Breast epithelium (tissue), 4 donors: Measurements from ENCODE around the gene LYPD5. TPM values are rescaled to one million over a fixed set of nuclear protein-coding genes. Genes with fewer than 3 reads are reported as not detected.

Source experiments
- DNase-seq, 2 donors: peaks; one replicate each; pipeline ENCODE4 v3.0.0-alpha.2; 2019; ENCODE audit warnings: low spot score in 2 of 2
- H3K27ac ChIP-seq, 2 donors: fragments of 200-600 bp; sonication (generic) in 1 of 2; one replicate each; pipeline ENCODE4 v1.5.1; 2016 to 2019; ENCODE audit warnings: mild to moderate bottlenecking in 1 of 2
- H3K27me3 ChIP-seq, 2 donors: fragments of 200-600 bp; sonication (generic) in 1 of 2; one replicate each; pipeline versions ENCODE4 v1.5.1 to v1.6.0; 2017 to 2019; ENCODE audit warnings: control low read depth in 1 of 2, mild to moderate bottlenecking in 1 of 2
- H3K36me3 ChIP-seq: fragments of 200-600 bp; one replicate; pipeline ENCODE4 v1.5.1; 2019
- H3K4me1 ChIP-seq, 2 donors: fragments of 200-600 bp; sonication (generic); one replicate each; pipeline ENCODE4 v1.5.1; 2016 to 2019; ENCODE audit warnings: control low read depth in 1 of 2
- H3K4me3 ChIP-seq, 3 donors: fragments of 200-600 bp; sonication (generic); 1 replicate in 2 of 3; 2 replicates in 1 of 3; pipeline ENCODE4 v1.5.1; 2016 to 2019; ENCODE audit warnings: mild to moderate bottlenecking in 3 of 3, moderate library complexity in 2 of 3
- H3K9me3 ChIP-seq, 2 donors: fragments of 200-600 bp; sonication (generic) in 1 of 2; one replicate each; pipeline ENCODE4 v1.5.1; 2016 to 2019; ENCODE audit warnings: control low read depth in 1 of 2
- CTCF ChIP-seq, 3 donors: fragments of 450-650 bp; IDR thresholded peaks; one replicate each; pipeline ENCODE4 v1.5.1; 2016 to 2017; ENCODE audit warnings: antibody characterized with exemption in 3 of 3, mild to moderate bottlenecking in 3 of 3, moderate library complexity in 3 of 3
- POLR2A ChIP-seq: fragments of 450-650 bp; IDR thresholded peaks from one replicate; pipeline ENCODE4 v1.6.1; 2016; ENCODE audit warnings: antibody characterized with exemption, mild to moderate bottlenecking, moderate library complexity
- POLR2AphosphoS5 ChIP-seq, 3 donors: sonication (generic); formaldehyde crosslinking; IDR thresholded peaks; one replicate each; pipeline ENCODE4 v1.6.1; 2017; ENCODE audit warnings: antibody characterized with exemption in 3 of 3
- intact Hi-C: fragments of 100-400 bp; cut with DNase I; formaldehyde crosslinking; loops from one replicate; pipeline ENCODE4 v1.15.1; 2023; ENCODE audit warnings: low total_unique reads
- total RNA-seq, 3 donors: library from RNA; depleted of rRNA; stranded (reverse); fragments of >200 nt; gene quantifications; one replicate each; pipeline ENCODE4 v1.1.0, GENCODE V29; 2016

LYPD5 gene
- total RNA-seq, 3 donors from 2014 or later: 0.48 to 7.2 (median 6.2) TPM

DNA sequence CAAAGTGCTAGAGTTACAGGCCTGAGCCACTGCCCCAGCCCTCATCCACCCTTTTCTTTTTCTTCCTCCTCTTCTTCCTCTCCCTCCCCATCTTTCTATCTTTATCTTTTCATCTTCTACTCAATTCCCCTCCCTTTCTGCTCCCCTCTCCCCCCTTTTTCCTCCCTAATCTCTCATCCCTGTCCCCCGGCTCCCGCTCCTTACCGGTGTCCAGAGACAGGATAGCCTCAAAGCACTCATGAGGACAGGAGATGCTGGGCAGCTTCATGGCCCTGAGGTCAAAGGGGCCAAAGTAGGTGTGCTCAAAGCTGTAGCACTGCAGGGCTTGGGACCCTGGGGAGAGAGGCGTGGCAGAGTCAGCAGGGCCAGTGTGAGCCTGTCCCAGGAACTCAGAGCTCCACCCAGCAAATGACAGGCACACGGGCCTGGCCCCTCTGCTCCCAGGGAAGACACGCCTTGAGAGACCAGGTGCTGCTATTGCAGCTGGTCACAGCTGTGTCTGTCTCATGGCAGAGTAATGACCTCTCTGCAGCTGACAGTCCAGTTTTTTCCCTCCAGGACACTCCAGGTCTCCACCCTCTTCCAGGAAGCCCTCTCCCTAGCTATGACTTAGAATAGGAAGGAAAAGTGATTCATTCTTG is 2.6 kb downstream of the LYPD5 start:
- TF ChIP-seq CTCF (IDR thresholded peaks at IDR 0.05) (no peak), POLR2A (no peak), POLR2AphosphoS5 (IDR thresholded peaks at IDR 0.05) (no peak)
- DNase-seq: no peak
- no peaks in the 10 kb centered on the region for H3K27me3 ChIP-seq
- peak overlapping the region in 1 of 3 donors; percentile 68 for H3K4me3 ChIP-seq
- peak overlapping the region; percentile 41 to 65 for H3K27ac ChIP-seq
- H3K36me3 ChIP-seq: no peaks in the 10 kb centered on the region
- H3K9me3 ChIP-seq: no peaks in the 10 kb centered on the region
- intact Hi-C loops: loop anchor here (2.0 kb wide), 1 partner anchor 29 kb away; no protein-coding TSS in a partner anchor
- H3K4me1 ChIP-seq: no peaks in the 10 kb centered on the region

DNA sequence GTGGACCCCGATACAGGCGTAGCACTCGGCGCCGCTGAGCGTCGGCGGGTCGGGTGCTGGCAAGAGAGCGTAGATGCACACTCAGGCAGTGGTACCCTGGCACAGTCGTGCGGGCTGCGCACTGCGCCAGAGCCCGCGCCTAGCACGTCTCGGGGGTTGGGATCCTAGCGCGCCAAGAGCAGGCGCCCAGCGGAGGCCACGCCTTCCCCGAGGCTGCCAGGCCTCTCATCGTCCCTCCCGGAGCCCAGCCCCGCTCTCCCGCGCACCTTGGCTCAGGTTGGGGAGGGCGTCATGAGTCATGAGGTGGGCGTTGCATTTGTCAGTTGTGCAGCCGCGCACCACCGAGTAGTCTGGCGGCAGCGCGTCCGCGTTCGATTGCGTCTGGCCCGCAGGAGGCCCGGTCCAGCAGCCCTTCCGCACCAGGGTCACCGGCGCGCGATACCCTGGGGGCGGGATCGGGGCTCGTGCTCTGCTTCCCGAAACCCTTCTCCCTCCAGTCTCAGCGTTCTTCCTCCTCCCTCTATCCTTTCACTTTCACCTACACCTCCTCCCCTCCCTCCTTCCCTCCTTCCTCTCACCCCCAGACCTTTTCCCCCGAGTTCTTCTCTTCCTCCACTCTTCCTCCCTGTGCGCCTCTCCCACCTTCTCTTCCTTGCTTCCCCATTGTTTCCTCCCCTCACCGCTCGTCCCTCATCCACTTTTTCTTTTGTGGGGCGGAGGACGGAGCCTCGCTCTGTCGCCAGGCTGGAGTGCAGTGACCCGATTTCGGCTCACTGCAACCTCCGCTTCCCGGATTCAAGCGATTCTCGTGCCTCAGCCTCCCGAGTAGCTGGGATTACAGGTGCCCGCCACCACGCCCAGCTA is 3.5 kb downstream of the LYPD5 start:
- Histone ChIP-seq H3K4me3 (peak overlapping the region; percentile 52 to 68 (median 61)), H3K9me3 (no peaks in the 10 kb centered on the region), H3K36me3 (no peaks in the 10 kb centered on the region), H3K4me1 (no peaks in the 10 kb centered on the region), H3K27me3 (no peaks in the 10 kb centered on the region), H3K27ac (peak overlapping the region; percentile 41 to 65)
- TF ChIP-seq POLR2A (no peak), POLR2AphosphoS5 (IDR thresholded peaks at IDR 0.05) (peak in 1 of 3 donors; percentile 81), CTCF (IDR thresholded peaks at IDR 0.05) (no peak)
- intact Hi-C loops: loop anchor here (2.0 kb wide), 1 partner anchor 28 kb away; no protein-coding TSS in a partner anchor
- peak; percentile 71 to 80 for DNase-seq

DNA sequence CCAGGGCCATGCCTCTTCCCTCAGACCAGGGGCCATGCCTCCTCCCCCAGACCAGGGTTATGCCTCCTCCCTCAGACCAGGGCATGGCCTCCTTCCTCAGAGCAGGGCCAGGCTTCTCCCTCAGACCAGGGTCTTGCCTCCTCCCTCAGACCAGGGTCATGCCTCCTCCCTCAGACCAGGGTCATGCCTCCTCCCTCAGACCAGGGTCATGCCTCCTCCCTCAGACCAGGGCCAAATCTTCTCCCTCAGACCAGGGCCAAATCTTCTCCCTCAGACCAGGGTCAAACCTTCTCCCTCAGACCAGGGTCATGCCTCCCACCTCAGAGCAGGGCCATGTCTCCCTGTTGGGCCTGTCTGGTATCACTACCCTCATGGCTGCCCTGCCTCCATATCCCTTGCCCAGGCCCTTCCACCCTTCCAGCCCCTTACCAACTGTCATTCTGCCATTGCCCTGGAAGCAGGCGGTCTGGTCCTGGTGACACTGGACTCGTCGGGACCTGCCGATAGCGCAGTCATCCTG is 4.2 kb downstream of the LYPD5 start:
- Histone ChIP-seq H3K9me3 (no peaks in the 10 kb centered on the region), H3K4me3 (peak overlapping the region; percentile 52 to 68 (median 61)), H3K27me3 (no peaks in the 10 kb centered on the region), H3K4me1 (no peaks in the 10 kb centered on the region), H3K27ac (peak overlapping the region in 1 of 2 donors; percentile 41), H3K36me3 (no peaks in the 10 kb centered on the region)
- DNase-seq: no peak
- no peak for TF ChIP-seq CTCF (IDR thresholded peaks at IDR 0.05)
- intact Hi-C loops: loop anchor here (2.0 kb wide), 1 partner anchor 27 kb away; no protein-coding TSS in a partner anchor

GRCh38 chr19:43797556-43797955 is 4.7 kb downstream of the LYPD5 start:
- Histone ChIP-seq H3K36me3 (no peaks in the 10 kb centered on the region), H3K27ac (no peak overlapping the region), H3K4me1 (no peaks in the 10 kb centered on the region), H3K9me3 (no peaks in the 10 kb centered on the region), H3K4me3 (no peak overlapping the region), H3K27me3 (no peaks in the 10 kb centered on the region)
- DNase-seq: no peak
- no peak for TF ChIP-seq CTCF (IDR thresholded peaks at IDR 0.05)
- no peak for TF ChIP-seq POLR2A
- no peak for TF ChIP-seq POLR2AphosphoS5 (IDR thresholded peaks at IDR 0.05)
- intact Hi-C loops: no loop called here

DNA sequence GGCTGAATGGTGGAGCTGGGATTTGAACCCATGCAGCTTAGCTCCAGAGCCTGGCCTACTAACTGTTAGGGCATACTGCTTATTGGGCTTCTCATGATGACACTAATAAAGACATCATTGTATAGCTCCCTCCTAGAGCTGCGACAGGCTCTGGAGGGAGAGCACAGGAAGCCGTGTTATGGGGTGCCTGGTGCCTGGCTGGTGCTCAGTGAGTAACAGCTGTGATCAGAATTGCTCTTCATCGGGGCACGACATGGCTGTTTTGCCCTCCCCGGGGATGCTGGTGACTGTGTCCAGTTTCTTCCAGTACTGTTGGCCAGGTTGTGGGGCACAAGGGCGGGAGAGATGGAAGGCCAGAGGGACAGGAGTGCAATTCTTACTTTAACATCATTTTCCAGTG is 5.1 kb downstream of the LYPD5 start:
- no peak for DNase-seq
- intact Hi-C loops: no loop called here
- Histone ChIP-seq H3K36me3 (no peaks in the 10 kb centered on the region), H3K27ac (no peak overlapping the region), H3K4me1 (no peaks in the 10 kb centered on the region), H3K9me3 (no peaks in the 10 kb centered on the region), H3K27me3 (no peaks in the 10 kb centered on the region), H3K4me3 (no peak overlapping the region)
- no peak for TF ChIP-seq POLR2AphosphoS5 (IDR thresholded peaks at IDR 0.05)
